Measurements from ENCODE around the gene PLPP7. TPM values are rescaled to one million over a fixed set of nuclear protein-coding genes. Genes with fewer than 3 reads are reported as not detected.

PLPP7 gene
- total RNA-seq, 1 donor from 2014 or later = 0.73 TPM

- DNase-seq (ENCODE audit: extremely low spot score, unreplicated experiment) = no peak
- Mint-ChIP-seq H3K4me1 (ENCODE audit: unreplicated experiment) (peaks cover 10% of the 10 kb centered on the region), H3K9me3 (ENCODE audit: unreplicated experiment) (no peaks in the 10 kb centered on the region), H3K36me3 (ENCODE audit: unreplicated experiment) (no peaks in the 10 kb centered on the region), H3K27ac (ENCODE audit: unreplicated experiment) (no peak overlapping the region), H3K27me3 (ENCODE audit: unreplicated experiment) (peaks cover 22% of the 10 kb centered on the region), H3K4me3 (ENCODE audit: unreplicated experiment) (peak overlapping the region; percentile 34)
- TF ChIP-seq CTCF (IDR thresholded peaks at IDR 0.05) = no peak
Measured at GRCh38 chr9:131282175-131282574, 7.3 kb upstream of the PLPP7 start.

GRCh38 chr9:131282688-131283422, 6.7 kb upstream of the PLPP7 start:
- H3K9me3 Mint-ChIP-seq (ENCODE audit: unreplicated experiment) = no peaks in the 10 kb centered on the region
- DNase-seq (ENCODE audit: extremely low spot score, unreplicated experiment) = no peak
- H3K4me3 Mint-ChIP-seq (ENCODE audit: unreplicated experiment) = peak overlapping the region; percentile 38
- H3K27ac Mint-ChIP-seq (ENCODE audit: unreplicated experiment) = no peak overlapping the region
- H3K4me1 Mint-ChIP-seq (ENCODE audit: unreplicated experiment) = peaks cover 10% of the 10 kb centered on the region
- no peak for TF ChIP-seq CTCF (IDR thresholded peaks at IDR 0.05)
- no peaks in the 10 kb centered on the region for H3K36me3 Mint-ChIP-seq (ENCODE audit: unreplicated experiment)
- H3K27me3 Mint-ChIP-seq (ENCODE audit: unreplicated experiment) = peaks cover 22% of the 10 kb centered on the region

GRCh38 chr9:131284856-131285255, 4.7 kb upstream of the PLPP7 start:
- H3K36me3 Mint-ChIP-seq (ENCODE audit: unreplicated experiment) = no peaks in the 10 kb centered on the region
- no peak for DNase-seq (ENCODE audit: extremely low spot score, unreplicated experiment)
- no peak overlapping the region for H3K4me3 Mint-ChIP-seq (ENCODE audit: unreplicated experiment)
- no peak overlapping the region for H3K27ac Mint-ChIP-seq (ENCODE audit: unreplicated experiment)
- TF ChIP-seq CTCF (IDR thresholded peaks at IDR 0.05) = no peak
- H3K9me3 Mint-ChIP-seq (ENCODE audit: unreplicated experiment) = no peaks in the 10 kb centered on the region
- H3K27me3 Mint-ChIP-seq (ENCODE audit: unreplicated experiment) = peaks cover 22% of the 10 kb centered on the region
- peaks cover 8% of the 10 kb centered on the region for H3K4me1 Mint-ChIP-seq (ENCODE audit: unreplicated experiment)

- no peaks in the 10 kb centered on the region for H3K9me3 Mint-ChIP-seq (ENCODE audit: unreplicated experiment)
Measured at GRCh38 chr9:131287359-131287758, 2.2 kb upstream of the PLPP7 start.

More at GRCh38 chr9:131287359-131287758, 2.2 kb upstream of the PLPP7 start:
- no peak for TF ChIP-seq CTCF (IDR thresholded peaks at IDR 0.05)
- no peak overlapping the region for H3K4me3 Mint-ChIP-seq (ENCODE audit: unreplicated experiment)
- peaks cover 8% of the 10 kb centered on the region for H3K27me3 Mint-ChIP-seq (ENCODE audit: unreplicated experiment)
- H3K4me1 Mint-ChIP-seq (ENCODE audit: unreplicated experiment) = peaks cover 3% of the 10 kb centered on the region
- H3K27ac Mint-ChIP-seq (ENCODE audit: unreplicated experiment) = no peak overlapping the region
- no peak for DNase-seq (ENCODE audit: extremely low spot score, unreplicated experiment)
- no peaks in the 10 kb centered on the region for H3K36me3 Mint-ChIP-seq (ENCODE audit: unreplicated experiment)
